Peyer's patch (tissue), 4 donors: Measurements from ENCODE around the gene USP31. TPM values are rescaled to one million over a fixed set of nuclear protein-coding genes. Genes with fewer than 3 reads are reported as not detected.

Experiments used
- DNase-seq, 3 donors: peaks; one replicate each; pipeline ENCODE4 v3.0.0-alpha.2; 2017 to 2019
- H3K27ac ChIP-seq, 4 donors: fragments of 200-600 bp; sonication (generic); one replicate each; pipeline ENCODE4 v1.5.1; 2016 to 2019
- H3K27me3 ChIP-seq, 2 donors: fragments of 200-600 bp; sonication (generic); one replicate each; pipeline ENCODE4 v1.5.1; 2019
- H3K36me3 ChIP-seq, 3 donors: fragments of 200-600 bp; sonication (generic); one replicate each; pipeline ENCODE4 v1.5.1; 2016 to 2019
- H3K4me1 ChIP-seq, 4 donors: fragments of 200-600 bp; sonication (generic); one replicate each; pipeline ENCODE4 v1.5.1; 2016 to 2019
- H3K4me3 ChIP-seq, 4 donors: fragments of 200-600 bp; sonication (generic); 1 replicate in 3 of 4; 2 replicates in 1 of 4; pipeline ENCODE4 v1.5.1; 2016 to 2019; ENCODE audit warnings: mild to moderate bottlenecking in 1 of 4
- H3K9me3 ChIP-seq, 4 donors: fragments of 200-600 bp; sonication (generic); one replicate each; pipeline ENCODE4 v1.5.1; 2016 to 2019; ENCODE audit warnings: mild to moderate bottlenecking in 1 of 4
- CTCF ChIP-seq, 6 experiments: fragments of 450-650 bp in 4 of 6; fragments of 200-600 bp in 2 of 6; sonication (generic) in 1 of 6; IDR thresholded peaks; one replicate each; pipeline ENCODE4 v1.5.1; 2017 to 2019; ENCODE audit warnings: antibody characterized with exemption in 6 of 6, mild to moderate bottlenecking in 3 of 6, moderate library complexity in 1 of 6
- POLR2A ChIP-seq, 2 donors: fragments of 450-650 bp; IDR thresholded peaks; one replicate each; pipeline ENCODE4 v1.5.1; 2017; ENCODE audit warnings: antibody characterized with exemption in 2 of 2, mild to moderate bottlenecking in 2 of 2, moderate library complexity in 2 of 2
- total RNA-seq, 4 donors: library from RNA; depleted of rRNA; stranded (reverse); fragments of >200 nt; gene quantifications; one replicate each; pipeline ENCODE4 v1.1.0, GENCODE V29; 2016

Gene USP31
- total RNA-seq, 4 donors from 2014 or later = 6.3 to 12.4 (median 10.5) TPM

GRCh38 chr16:23092072-23092800 lies 57.0 kb downstream of the USP31 start:
- H3K4me3 ChIP-seq = no peak overlapping the region
- no peak for TF ChIP-seq CTCF (IDR thresholded peaks at IDR 0.05)
- no peak for TF ChIP-seq POLR2A (IDR thresholded peaks at IDR 0.05)
- no peaks in the 10 kb centered on the region for H3K9me3 ChIP-seq
- H3K36me3 ChIP-seq = peaks cover 0 to 9% (median 0%) of the 10 kb centered on the region in 3 donors
- DNase-seq = no peak
- H3K27me3 ChIP-seq = no peaks in the 10 kb centered on the region
- H3K4me1 ChIP-seq = no peaks in the 10 kb centered on the region
- no peak overlapping the region for H3K27ac ChIP-seq

DNA sequence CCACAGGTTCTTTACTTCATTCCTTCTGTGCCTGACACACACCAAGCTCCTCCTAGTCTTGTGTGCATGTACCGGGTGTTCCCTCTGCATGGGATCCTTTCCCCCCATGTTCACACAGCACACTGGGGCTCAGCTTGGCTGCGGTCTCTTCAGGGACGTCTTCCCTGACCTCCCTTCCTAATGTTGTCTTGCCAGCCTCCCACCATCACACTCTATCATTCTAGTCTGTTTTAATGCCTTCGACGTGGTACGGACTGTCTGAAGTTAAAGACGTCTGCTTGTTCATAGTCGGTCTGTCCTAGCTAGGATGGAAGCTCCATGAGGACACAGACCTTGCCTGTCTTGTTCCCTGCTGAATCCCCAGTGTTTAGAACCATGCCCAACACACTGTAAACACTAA lies 60.1 kb downstream of the USP31 start:
- H3K4me1 ChIP-seq = no peaks in the 10 kb centered on the region
- H3K36me3 ChIP-seq = peaks cover 0 to 18% (median 0%) of the 10 kb centered on the region in 3 donors
- H3K27me3 ChIP-seq = no peaks in the 10 kb centered on the region
- H3K4me3 ChIP-seq = no peak overlapping the region
- H3K27ac ChIP-seq = no peak overlapping the region
- no peak for DNase-seq
- no peak for TF ChIP-seq POLR2A (IDR thresholded peaks at IDR 0.05)
- no peak for TF ChIP-seq CTCF (IDR thresholded peaks at IDR 0.05)
- H3K9me3 ChIP-seq = no peaks in the 10 kb centered on the region

GRCh38 chr16:23088018-23088417 lies 61.2 kb downstream of the USP31 start:
- Histone ChIP-seq H3K4me1 (no peaks in the 10 kb centered on the region), H3K27ac (no peak overlapping the region), H3K27me3 (no peaks in the 10 kb centered on the region), H3K36me3 (peaks cover 0 to 18% (median 0%) of the 10 kb centered on the region in 3 donors), H3K9me3 (no peaks in the 10 kb centered on the region), H3K4me3 (no peak overlapping the region)
- no peak for DNase-seq
- TF ChIP-seq POLR2A (IDR thresholded peaks at IDR 0.05) (no peak), CTCF (IDR thresholded peaks at IDR 0.05) (no peak)

DNA sequence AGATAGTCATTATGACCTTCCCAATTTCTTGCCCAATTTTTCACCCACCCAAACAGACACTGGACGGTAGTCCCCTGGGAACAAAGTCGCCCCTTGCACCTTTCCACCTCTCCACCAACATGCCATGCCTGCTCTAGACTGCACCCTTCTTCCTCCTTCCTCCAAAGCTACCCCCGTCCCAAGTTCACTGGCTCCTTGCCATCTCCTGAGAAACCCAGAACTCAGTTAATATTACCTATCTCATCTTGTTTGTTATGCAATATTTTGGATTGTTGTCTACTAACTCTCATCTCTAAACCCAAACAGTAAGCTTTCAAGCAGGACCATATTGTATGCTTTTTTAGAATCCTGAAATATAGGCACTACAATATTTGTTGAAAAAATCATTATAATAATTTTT lies 63.3 kb downstream of the USP31 start:
- peaks cover 0 to 25% (median 0%) of the 10 kb centered on the region in 3 donors for H3K36me3 ChIP-seq
- no peak for TF ChIP-seq CTCF (IDR thresholded peaks at IDR 0.05)
- no peak for TF ChIP-seq POLR2A (IDR thresholded peaks at IDR 0.05)
- no peaks in the 10 kb centered on the region for H3K4me1 ChIP-seq

GRCh38 chr16:23082161-23082788 lies 67.0 kb downstream of the USP31 start:
- no peaks in the 10 kb centered on the region for H3K9me3 ChIP-seq
- DNase-seq = no peak
- peaks cover 0 to 18% (median 0%) of the 10 kb centered on the region in 3 donors for H3K36me3 ChIP-seq
- no peak overlapping the region for H3K27ac ChIP-seq
- H3K27me3 ChIP-seq = no peaks in the 10 kb centered on the region
- TF ChIP-seq POLR2A (IDR thresholded peaks at IDR 0.05) (no peak), CTCF (IDR thresholded peaks at IDR 0.05) (no peak)
- H3K4me1 ChIP-seq = peaks cover 0 to 8% (median 0%) of the 10 kb centered on the region in 4 donors
- H3K4me3 ChIP-seq = no peak overlapping the region

More for the DNA sequence above, 63.3 kb downstream of the USP31 start:
- Histone ChIP-seq H3K4me3 (no peak overlapping the region), H3K27ac (no peak overlapping the region), H3K27me3 (no peaks in the 10 kb centered on the region), H3K9me3 (no peaks in the 10 kb centered on the region)
- no peak for DNase-seq
